Natural killer cell (primary cell): ENCODE measurements around the gene GALNT4. TPM values are rescaled to one million over a fixed set of nuclear protein-coding genes. Genes with fewer than 3 reads are reported as not detected.

Experiments used
- ATAC-seq, 3 donors: fragments of 150-1000 bp in 2 of 3; fragments of 200-7000 bp in 1 of 3; cut with Tn5 transposase; 1 replicate in 1 of 3; 2 replicates in 2 of 3; pipeline ENCODE4 v1.10.0; 2021; ENCODE audit warnings: mild to moderate bottlenecking in 2 of 3, moderate library complexity in 2 of 3
- DNase-seq, 2 donors: peaks; one replicate each; pipeline versions ENCODE4 v3.0.0 to v3.0.0-alpha.2; 2013 to 2021; ENCODE audit warnings: mixed read lengths in 1 of 2
- H3K27ac ChIP-seq: one replicate; pipeline ENCODE4 v1.5.1; 2013; ENCODE audit warnings: mild to moderate bottlenecking, low read length
- H3K27me3 ChIP-seq: one replicate; pipeline ENCODE4 v1.6.1; 2013; ENCODE audit warnings: low read length; ENCODE audit not compliant: control insufficient read depth, insufficient read depth
- H3K36me3 ChIP-seq: one replicate; pipeline ENCODE4 v1.6.1; 2013; ENCODE audit warnings: low read length; ENCODE audit not compliant: control insufficient read depth, insufficient read depth
- H3K4me1 ChIP-seq: one replicate; pipeline ENCODE4 v1.6.1; 2013; ENCODE audit warnings: low read length; ENCODE audit not compliant: control insufficient read depth, insufficient read depth
- H3K4me3 ChIP-seq: one replicate; pipeline ENCODE4 v1.5.1; 2013; ENCODE audit warnings: low read length
- H3K9me3 ChIP-seq: one replicate; pipeline ENCODE4 v1.6.1; 2013; ENCODE audit warnings: low read length; ENCODE audit not compliant: control insufficient read depth, insufficient read depth
- H3K27ac Mint-ChIP-seq, 2 donors: one replicate each; pipeline ENCODE4 v1.8.0; 2022; ENCODE audit warnings: mild to moderate bottlenecking in 2 of 2, mixed read lengths in 2 of 2, moderate library complexity in 1 of 2
- H3K27me3 Mint-ChIP-seq, 2 donors: one replicate each; pipeline ENCODE4 v1.8.0; 2022; ENCODE audit warnings: low read depth in 2 of 2, mixed read lengths in 2 of 2
- H3K36me3 Mint-ChIP-seq: one replicate; pipeline ENCODE4 v1.8.0; 2022; ENCODE audit warnings: mixed read lengths
- H3K4me1 Mint-ChIP-seq, 2 donors: one replicate each; pipeline ENCODE4 v1.8.0; 2022; ENCODE audit warnings: mixed read lengths in 2 of 2
- H3K4me3 Mint-ChIP-seq: one replicate; pipeline ENCODE4 v1.8.0; 2022; ENCODE audit warnings: mild to moderate bottlenecking, moderate library complexity, mixed read lengths
- H3K9me3 Mint-ChIP-seq, 2 donors: one replicate each; pipeline ENCODE4 v1.8.0; 2022; ENCODE audit warnings: mixed read lengths in 2 of 2
- CTCF ChIP-seq: fragments of 200-600 bp; IDR thresholded peaks from one replicate; pipeline ENCODE4 v1.8.0; 2022; ENCODE audit warnings: antibody characterized with exemption
- WGBS: methylation state at CpG from one replicate; pipeline ENCODE4 v1.1.7; 2013; ENCODE audit warnings: missing lambda C conversion rate; ENCODE audit not compliant: insufficient coverage; 5-methylcytosine and 5-hydroxymethylcytosine counted together
- intact Hi-C: fragments of 100-400 bp; cut with micrococcal nuclease; formaldehyde crosslinking; loops from one replicate; pipeline ENCODE4 v1.14.2; 2022
- total RNA-seq, 4 donors: library from RNA; stranded (reverse); fragments of 120-200 nt in 1 of 4; gene quantifications; one replicate each; pipeline versions ENCODE4 v1.2.3 to v1.2.4, GENCODE V29; 2013 to 2022

The GALNT4 gene
- total RNA-seq = 10 to 100 TPM; 14.3 to 19.9 (median 18.7) TPM
- total RNA-seq (2013) = 22.5 TPM

GRCh38 chr12:89524541-89525304 lies at the start of gene GALNT4:
Gene GALNT4, minus strand, starts transcription at chr12:89524796. Its CDS starts 247 bp downstream, at chr12:89524549.
- H3K4me1 Mint-ChIP-seq = peaks cover 45 to 46% of the 10 kb centered on the region in 2 donors
- H3K4me3 Mint-ChIP-seq = peak within 1 kb of the TSS; percentile 96
- WGBS = under 1% methylated on average over 43 of the region's 43 CpGs
- Histone ChIP-seq H3K27me3 (no peaks in the 10 kb centered on the region), H3K9me3 (no peaks in the 10 kb centered on the region), H3K4me1 (peaks cover 25% of the 10 kb centered on the region), H3K36me3 (peaks cover 8% of the 10 kb centered on the region), H3K4me3 (peak within 1 kb of the TSS; percentile 100), H3K27ac (peak within 1 kb of the TSS; percentile 96)
- peak within 1 kb of the TSS; percentile 86 to 93 for H3K27ac Mint-ChIP-seq
- H3K36me3 Mint-ChIP-seq = no peaks in the 10 kb centered on the region
- DNase-seq = peak; percentile 65 to 87
- peak; percentile 64 to 81 (median 75) for ATAC-seq
- TF ChIP-seq CTCF = peak; percentile 57
- intact Hi-C loops = loop anchor here (1.0 to 5.0 kb wide), 3 partner anchors 55 to 1382 kb away; partner anchors contain the start of genes CEP290, DUSP6 and TMTC3
- no peaks in the 10 kb centered on the region for H3K27me3 Mint-ChIP-seq
- H3K9me3 Mint-ChIP-seq = no peaks in the 10 kb centered on the region

- no peak for TF ChIP-seq CTCF
- Histone ChIP-seq H3K36me3 (no peaks in the 10 kb centered on the region), H3K4me3 (no peak overlapping the region), H3K27ac (no peak overlapping the region), H3K4me1 (no peaks in the 10 kb centered on the region), H3K27me3 (no peaks in the 10 kb centered on the region), H3K9me3 (no peaks in the 10 kb centered on the region)
- Mint-ChIP-seq H3K27me3 (peaks cover 0 to 3% of the 10 kb centered on the region in 2 donors), H3K36me3 (no peaks in the 10 kb centered on the region), H3K4me1 (peaks cover 0 to 5% of the 10 kb centered on the region in 2 donors), H3K4me3 (no peak overlapping the region), H3K9me3 (no peaks in the 10 kb centered on the region), H3K27ac (no peak overlapping the region)
- 90% methylated on average over 5 of the region's 5 CpGs for WGBS
- intact Hi-C loops = no loop called here
- ATAC-seq = no peak
- no peak for DNase-seq
Measured at GRCh38 chr12:89573051-89573810, 48.6 kb upstream of the GALNT4 start.

GRCh38 chr12:89571491-89572195 lies 47.0 kb upstream of the GALNT4 start:
- Histone ChIP-seq H3K27ac (no peak overlapping the region), H3K4me1 (no peaks in the 10 kb centered on the region), H3K36me3 (no peaks in the 10 kb centered on the region), H3K9me3 (no peaks in the 10 kb centered on the region), H3K27me3 (no peaks in the 10 kb centered on the region), H3K4me3 (no peak overlapping the region)
- intact Hi-C loops = no loop called here
- 95% methylated on average over 4 of the region's 4 CpGs for WGBS
- Mint-ChIP-seq H3K4me3 (no peak overlapping the region), H3K4me1 (peaks cover 0 to 5% of the 10 kb centered on the region in 2 donors), H3K27ac (no peak overlapping the region), H3K36me3 (no peaks in the 10 kb centered on the region), H3K9me3 (no peaks in the 10 kb centered on the region), H3K27me3 (peaks cover 0 to 6% of the 10 kb centered on the region in 2 donors)
- ATAC-seq (no peak), DNase-seq (no peak)
- TF ChIP-seq CTCF = no peak
